Right ventricle myocardium superior (tissue), 1 donor: ENCODE data around the gene TMUB2. TPM values are rescaled to one million over a fixed set of nuclear protein-coding genes. Genes with fewer than 3 reads are reported as not detected.
"Not testable (repeated sequence)": the region's sequence is repeated elsewhere in the genome, so short reads cannot be mapped to it uniquely, and the experiment has no call there.

ENCODE experiments used
- ATAC-seq: fragments of 200-7000 bp; cut with Tn5 transposase; one replicate; pipeline ENCODE4 v1.9.1; 2020; ENCODE audit warnings: mild to moderate bottlenecking; ENCODE audit not compliant: poor library complexity
- DNase-seq: peaks from one replicate; pipeline ENCODE4 v3.0.0-alpha.2; 2020
- intact Hi-C: fragments of 100-400 bp; cut with DNase I; formaldehyde crosslinking; loops from one replicate; pipeline ENCODE4 v1.11.2; 2022
- long read RNA-seq: library from polyadenylated mRNA; unstranded; transcript quantifications from one replicate; pipeline ENCODE4 v2.0.0, GENCODE V29; 2021
- total RNA-seq: library from RNA; stranded (reverse); fragmentation: NEBNext Ultra II Directional; extraction: Animal tissue kit (Norgen Biotek cat#: 25700); gene quantifications from one replicate; pipeline ENCODE4 v1.2.1, GENCODE V29; 2021
- donor health status: DM: no; HTN: yes; CAD: no; lungs with severe emphysema.

TMUB2 gene
- 19.6 TPM for total RNA-seq
- long read RNA-seq, transcript TMUB2-201 (3 exons, 2,418 nt) = major isoform, 10 of 51 reads
- long read RNA-seq, partial matches to known transcripts = 3 of 51 reads
- long read RNA-seq, other reads (novel, unspliced or antisense) = 34 of 51 reads

DNA sequence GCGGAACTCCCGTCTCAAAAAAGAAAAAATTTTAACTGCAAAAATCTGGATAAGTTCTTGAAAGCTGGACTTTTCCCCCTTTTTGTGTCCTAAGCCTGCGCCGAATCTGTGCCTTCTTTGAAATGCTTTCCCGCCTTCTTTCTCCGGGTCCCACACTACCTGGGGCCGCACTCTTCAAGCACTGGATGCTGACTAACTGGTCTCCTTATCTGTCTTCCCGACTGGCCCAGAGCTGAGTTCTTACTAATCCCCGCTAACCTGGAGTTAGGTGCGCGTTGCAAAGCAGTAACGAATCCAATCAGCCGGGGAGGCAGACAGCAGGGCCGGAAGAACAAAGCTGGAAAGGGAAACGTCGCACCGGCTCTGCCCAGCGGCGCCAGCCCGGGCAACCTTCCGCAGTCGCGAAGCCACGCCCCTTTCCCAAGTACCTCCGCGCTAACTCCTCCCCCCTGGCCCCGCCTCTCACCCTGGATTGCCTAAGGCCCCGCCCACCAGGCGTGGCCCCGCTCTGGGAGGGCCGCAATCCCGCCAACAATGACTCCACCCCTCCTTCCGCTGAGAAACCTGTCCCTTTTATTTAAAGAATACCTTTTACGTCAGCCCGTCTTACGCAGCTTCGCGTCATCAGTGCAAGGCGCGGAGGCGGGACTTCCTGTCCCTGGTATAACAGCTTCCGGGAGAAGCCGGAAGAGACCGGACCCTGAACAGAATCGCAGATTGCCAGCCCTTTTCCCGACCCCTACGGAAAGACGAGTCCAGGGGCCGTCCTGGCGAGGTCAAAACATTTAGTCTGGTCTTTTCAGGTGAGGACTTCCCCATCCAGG lies at the start of gene TMUB2:
Gene TMUB2 (plus strand): TSS at position 666 of the 824 bp plus-strand sequence. CDS start 737 bp downstream, outside the sequence.
- DNase-seq (peak; percentile 99), ATAC-seq (peak; percentile 96)
- intact Hi-C loops = loop anchor here (10.0 kb wide), 1 partner anchor 62 kb away; the partner anchor contains the start of gene HDAC5

- intact Hi-C loops = no loop called here
- peak; percentile 76 for DNase-seq
- peak; percentile 59 for ATAC-seq
These were observed 48.7 kb upstream of the TMUB2 start for GRCh38 chr17:44137891-44138709.

- intact Hi-C loops = loop anchor here (10.0 kb wide), 2 partner anchors 199 to 201 kb away; partner anchors contain the start of genes GRN and PPY
- not testable (repeated sequence) for DNase-seq, ATAC-seq
These were observed 42.9 kb upstream of the TMUB2 start for GRCh38 chr17:44143921-44144320.

- DNase-seq = no peak
- intact Hi-C loops = loop anchor here (10.0 kb wide), 2 partner anchors 200 kb away; partner anchors contain the start of genes GRN and PPY
- peak; percentile 26 for ATAC-seq
These were observed 41.6 kb upstream of the TMUB2 start for GRCh38 chr17:44144966-44145739.

DNA sequence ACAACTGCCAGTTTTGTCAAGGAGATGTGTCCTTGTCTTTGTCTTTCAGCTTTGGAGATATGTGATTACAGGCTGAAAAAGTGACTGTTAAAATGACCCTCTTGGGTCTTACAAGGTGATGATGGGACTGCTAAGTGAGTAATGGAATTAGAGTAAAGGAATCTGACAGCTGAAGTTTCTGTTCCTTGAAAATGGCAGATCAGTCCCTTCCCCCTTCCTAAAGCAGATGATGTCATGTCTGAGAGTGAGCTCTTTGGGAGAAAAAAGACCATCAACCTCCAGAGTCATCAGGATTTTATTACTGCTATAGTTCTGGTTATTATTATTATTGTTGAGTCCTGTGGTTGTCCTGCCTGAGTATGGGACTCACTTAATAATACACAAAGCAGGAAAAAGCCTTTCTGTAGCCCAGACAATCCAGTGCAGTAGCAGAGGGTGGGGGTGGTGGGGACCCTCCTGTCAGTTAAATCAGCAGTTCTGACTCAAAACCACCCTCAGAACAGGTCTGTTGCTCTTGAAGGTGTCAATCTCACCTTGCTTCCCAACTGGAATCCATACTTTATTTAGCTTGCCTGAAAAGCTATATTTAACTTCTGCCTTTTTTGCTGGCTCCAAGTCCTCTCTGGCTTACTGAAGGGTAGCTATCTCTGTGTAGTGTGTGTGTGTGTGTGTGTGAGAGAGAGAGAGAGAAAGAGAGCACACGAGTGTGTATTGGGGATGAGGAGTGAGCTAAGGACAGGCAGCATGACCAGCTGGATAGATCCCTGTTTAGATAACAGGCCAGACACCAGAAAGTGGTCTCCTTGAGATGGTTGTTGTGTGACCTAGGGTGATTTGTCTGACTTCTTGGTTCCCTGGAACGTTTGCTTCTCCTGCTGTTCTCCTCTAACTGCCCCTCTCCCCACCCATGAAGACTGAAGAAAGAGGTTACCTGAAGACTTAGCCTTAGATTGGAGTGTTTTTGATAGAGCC lies 40.1 kb upstream of the TMUB2 start:
- ATAC-seq = peak; percentile 75
- intact Hi-C loops = loop anchor here (10.0 kb wide), 2 partner anchors 198 to 202 kb away; partner anchors contain the start of genes GRN and PPY
- DNase-seq = no peak

DNA sequence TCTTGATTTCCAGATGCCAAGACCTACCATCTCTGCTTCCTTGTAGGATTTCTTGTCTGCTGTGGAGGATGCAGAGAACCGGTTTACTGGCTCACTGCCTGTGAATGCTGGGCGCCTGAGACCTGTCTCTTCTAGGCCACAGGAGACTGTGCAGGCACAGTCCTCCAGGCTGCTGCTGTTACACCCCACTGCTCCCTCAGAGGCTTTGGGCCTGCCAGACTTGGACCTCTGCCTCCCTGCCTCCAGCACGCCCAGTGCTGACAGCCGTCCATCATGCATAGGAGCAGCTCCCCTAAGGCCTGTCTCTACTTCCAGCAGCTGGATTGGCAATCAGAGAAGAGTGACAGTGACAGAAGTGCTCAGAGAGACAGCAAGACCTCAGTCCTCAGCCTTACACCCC lies 39.0 kb upstream of the TMUB2 start:
- peak; percentile 66 for ATAC-seq
- peak; percentile 48 for DNase-seq
- intact Hi-C loops = loop anchor here (10.0 kb wide), 2 partner anchors 197 to 203 kb away; partner anchors contain the start of genes GRN and PPY

DNA sequence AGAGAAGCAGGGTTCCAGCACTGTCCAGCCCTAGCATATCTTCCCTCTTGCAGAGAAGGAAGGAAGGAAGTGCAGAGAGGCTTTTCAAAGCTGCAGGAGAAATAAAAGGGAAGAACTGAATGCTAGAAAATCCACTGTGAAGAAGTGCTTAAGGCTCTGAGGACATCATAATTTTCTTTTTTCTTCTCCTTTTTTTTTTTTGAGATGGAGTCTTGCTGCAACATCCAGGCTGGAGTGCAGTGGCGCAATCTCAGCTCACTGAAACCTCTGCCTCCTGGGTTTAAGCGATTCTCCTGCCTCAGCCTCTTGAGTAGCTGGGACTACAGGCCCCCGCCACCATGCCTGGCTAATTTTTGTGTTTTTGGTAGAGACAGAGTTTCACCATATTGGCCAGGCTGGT lies 37.7 kb upstream of the TMUB2 start:
- not testable (repeated sequence) for ATAC-seq, DNase-seq
- intact Hi-C loops = loop anchor here (10.0 kb wide), 2 partner anchors 196 to 204 kb away; partner anchors contain the start of genes GRN and PPY

DNA sequence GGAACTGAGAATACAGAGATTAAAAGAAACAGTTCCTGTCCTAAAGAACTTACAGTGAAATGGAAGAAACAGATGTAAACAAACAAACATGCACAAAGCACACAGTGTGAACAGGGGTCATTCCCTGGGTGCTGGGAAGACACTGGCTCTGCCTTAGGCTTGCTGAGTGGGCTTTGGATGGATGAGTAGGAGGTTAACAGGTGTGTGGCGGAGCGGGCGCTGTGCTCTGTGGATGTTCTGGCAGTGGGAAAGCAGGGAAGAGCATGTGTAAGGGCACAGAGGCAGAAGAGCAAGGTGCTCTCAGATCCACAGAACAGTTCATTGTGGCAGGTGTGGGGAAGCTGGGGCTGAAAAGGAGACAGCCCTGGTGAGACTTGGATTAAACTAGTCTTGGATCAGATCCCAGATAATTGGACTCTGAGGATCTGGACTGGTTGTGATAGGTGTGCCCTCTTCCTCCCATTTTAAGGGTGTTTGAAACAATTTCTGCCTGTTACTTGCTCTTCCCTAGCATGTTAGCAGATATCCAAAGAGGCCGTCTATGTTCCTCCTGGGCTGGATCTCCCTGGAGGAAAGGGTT lies 36.9 kb upstream of the TMUB2 start:
- no peak for ATAC-seq
- intact Hi-C loops = loop anchor here (10.0 kb wide), 2 partner anchors 195 to 205 kb away; partner anchors contain the start of genes GRN and PPY
- DNase-seq = no peak

DNA sequence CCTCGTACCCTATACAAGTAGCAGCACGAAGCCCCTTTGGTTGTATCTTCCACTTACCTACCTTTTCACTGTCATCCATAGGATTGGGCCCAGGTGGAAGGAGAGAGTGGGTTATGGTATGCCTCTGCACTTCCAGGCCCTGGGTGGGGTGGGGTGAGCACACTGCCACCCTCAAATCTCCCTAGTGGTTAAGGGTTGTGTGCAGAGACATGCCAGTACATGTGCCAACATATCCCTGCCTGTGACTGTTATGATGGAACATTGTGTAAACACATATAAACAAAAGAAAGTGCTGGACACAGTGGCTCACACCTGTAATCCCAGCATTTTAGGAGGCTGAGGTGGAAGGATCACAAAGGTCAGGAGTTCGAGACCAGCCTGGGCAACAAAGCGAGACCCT lies 33.9 kb upstream of the TMUB2 start:
- ATAC-seq = no peak
- intact Hi-C loops = no loop called here
- no peak for DNase-seq

GRCh38 chr17:44155488-44155887 lies 31.3 kb upstream of the TMUB2 start:
- intact Hi-C loops = no loop called here
- ATAC-seq (no peak), DNase-seq (no peak)

- intact Hi-C loops = no loop called here
- no peak for ATAC-seq
- DNase-seq = no peak
These were observed 27.1 kb upstream of the TMUB2 start for GRCh38 chr17:44159519-44160210.

DNA sequence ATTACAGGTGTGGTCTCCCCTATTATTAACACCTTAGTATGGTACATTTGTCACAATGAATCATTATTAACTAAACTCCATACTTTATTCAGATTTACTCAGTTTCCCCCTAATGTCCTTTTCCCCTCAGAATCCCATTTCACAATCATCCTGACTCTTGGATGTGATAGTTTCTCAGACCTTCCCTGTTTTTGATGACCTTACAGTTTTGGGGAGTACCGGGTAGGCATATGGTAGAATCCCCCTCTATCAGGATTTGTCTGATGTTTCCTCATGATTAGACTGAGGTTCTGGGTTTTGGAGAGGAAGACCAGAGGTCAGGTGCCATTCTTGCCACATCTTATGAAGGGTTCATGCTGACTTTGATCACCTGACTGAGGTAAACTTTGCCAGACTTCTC lies 22.3 kb upstream of the TMUB2 start:
- ATAC-seq = no peak
- DNase-seq = no peak
- intact Hi-C loops = no loop called here

- ATAC-seq (no peak), DNase-seq (no peak)
- intact Hi-C loops = no loop called here
These were observed 19.5 kb upstream of the TMUB2 start for GRCh38 chr17:44167181-44167861.

GRCh38 chr17:44170135-44170498 lies 16.7 kb upstream of the TMUB2 start:
- ATAC-seq = no peak
- no peak for DNase-seq
- intact Hi-C loops = no loop called here

GRCh38 chr17:44170499-44171201 lies 16.1 kb upstream of the TMUB2 start, which contains the start of gene ASB16:
TSS of gene ASB16 (plus strand) at chr17:44170704. CDS start at chr17:44170790, 86 bp downstream.
- intact Hi-C loops = no loop called here
- ATAC-seq (peak; percentile 82), DNase-seq (peak; percentile 67)
